ENCODE results near the gene TMEM39A.

- no peak for TF ChIP-seq EP300 (IDR thresholded peaks at IDR 0.05)
- no peak for TF ChIP-seq CTCF (IDR thresholded peaks at IDR 0.05)
Measured at GRCh38 chr3:119395923-119396358, 67.5 kb downstream of the TMEM39A start.
